Stimulated activated CD8-positive, alpha-beta memory T cell treated with anti-CD3 and anti-CD28 coated beads, Interleukin-15, amount 100 ng/mL, for 24 hours (primary cell): Measurements from ENCODE around the gene CEBPB.

Experiments used
- DNase-seq: peaks from one replicate; pipeline ENCODE4 v3.0.0-alpha.2; 2020; ENCODE audit warnings: low read depth

The CEBPB gene

GRCh38 chr20:50214226-50215024 is 23.8 kb downstream of the CEBPB start:
- DNase-seq, result no peak

- DNase-seq, result no peak
These were observed 24.6 kb downstream of the CEBPB start for GRCh38 chr20:50215101-50215690.

- no peak for DNase-seq
These were observed 25.3 kb downstream of the CEBPB start for GRCh38 chr20:50215926-50216325.

- no peak for DNase-seq
These were observed 26.0 kb downstream of the CEBPB start for GRCh38 chr20:50216543-50217206.

GRCh38 chr20:50217207-50217949 is 26.7 kb downstream of the CEBPB start:
- no peak for DNase-seq

GRCh38 chr20:50218987-50219435 is 28.4 kb downstream of the CEBPB start:
- no peak for DNase-seq

GRCh38 chr20:50219600-50219999 is 29.0 kb downstream of the CEBPB start:
- DNase-seq, result no peak

- no peak for DNase-seq
These were observed 29.7 kb downstream of the CEBPB start for GRCh38 chr20:50220093-50220893.

- DNase-seq, result no peak
These were observed 30.3 kb downstream of the CEBPB start for GRCh38 chr20:50220894-50221365.

GRCh38 chr20:50221501-50222308 is 31.1 kb downstream of the CEBPB start:
- no peak for DNase-seq

- no peak for DNase-seq
These were observed 31.8 kb downstream of the CEBPB start for GRCh38 chr20:50222309-50223038.

- DNase-seq, result no peak
These were observed 32.7 kb downstream of the CEBPB start for GRCh38 chr20:50223039-50224005.

GRCh38 chr20:50224052-50224451 is 33.4 kb downstream of the CEBPB start:
- no peak for DNase-seq

- DNase-seq, result no peak
These were observed 34.1 kb downstream of the CEBPB start for GRCh38 chr20:50224531-50225255.

- no peak for DNase-seq
These were observed 35.7 kb downstream of the CEBPB start for GRCh38 chr20:50226093-50226974.

- no peak for DNase-seq
These were observed 36.9 kb downstream of the CEBPB start for GRCh38 chr20:50227506-50227905.

- DNase-seq, result no peak
These were observed 38.6 kb downstream of the CEBPB start for GRCh38 chr20:50229156-50229607.
